GM21786 (cell line): ENCODE data around the gene XPA.
"Not testable (repeated sequence)": the region's sequence is repeated elsewhere in the genome, so short reads cannot be mapped to it uniquely, and the experiment has no call there.

Experiments
- ATAC-seq: cut with Tn5 transposase; IDR thresholded peaks from one replicate; pipeline ENCODE4 v1.9.1; 2021; ENCODE audit not compliant: unreplicated experiment

XPA gene

GRCh38 chr9:97704345-97704677 lies 7.2 kb upstream of the XPA start:
- ATAC-seq, result no peak

- peak; percentile 48 for ATAC-seq
Observed at GRCh38 chr9:97703437-97704344, 6.6 kb upstream of the XPA start.

GRCh38 chr9:97699824-97700223 lies 2.7 kb upstream of the XPA start:
- ATAC-seq, result not testable (repeated sequence)

- ATAC-seq, result not testable (repeated sequence)
Observed at GRCh38 chr9:97699281-97699680, 2.1 kb upstream of the XPA start.

- no peak for ATAC-seq
Observed at GRCh38 chr9:97698865-97699264, 1.7 kb upstream of the XPA start.

- ATAC-seq, result no peak
Observed at GRCh38 chr9:97697837-97698236, 697 bp upstream of the XPA start.

GRCh38 chr9:97695995-97696802 lies 941 bp downstream of the XPA start:
- ATAC-seq, result no peak

GRCh38 chr9:97695390-97695789 lies 1.8 kb downstream of the XPA start:
- no peak for ATAC-seq

- no peak for ATAC-seq
Observed at GRCh38 chr9:97694769-97695168, 2.4 kb downstream of the XPA start.

- no peak for ATAC-seq
Observed at GRCh38 chr9:97689401-97690180, 7.5 kb downstream of the XPA start.

- ATAC-seq, result no peak
Observed at GRCh38 chr9:97688654-97689053, 8.5 kb downstream of the XPA start.

GRCh38 chr9:97682242-97682641 lies 14.9 kb downstream of the XPA start:
- ATAC-seq, result no peak

GRCh38 chr9:97675655-97676054 lies 21.5 kb downstream of the XPA start:
- no peak for ATAC-seq

GRCh38 chr9:97673922-97674321 lies 23.2 kb downstream of the XPA start:
- no peak for ATAC-seq

GRCh38 chr9:97672403-97672802 lies 24.7 kb downstream of the XPA start:
- ATAC-seq, result no peak

GRCh38 chr9:97670586-97670985 lies 26.6 kb downstream of the XPA start:
- no peak for ATAC-seq

- ATAC-seq, result no peak
Observed at GRCh38 chr9:97668485-97668884, 28.7 kb downstream of the XPA start.

- ATAC-seq, result no peak
Observed at GRCh38 chr9:97666907-97667686, 30.0 kb downstream of the XPA start.

- ATAC-seq, result no peak
Observed at GRCh38 chr9:97665742-97666141, 31.4 kb downstream of the XPA start.

- no peak for ATAC-seq
Observed at GRCh38 chr9:97660847-97661246, 36.3 kb downstream of the XPA start.

GRCh38 chr9:97660340-97660739 lies 36.8 kb downstream of the XPA start:
- no peak for ATAC-seq
